Chondrocyte (in vitro differentiated cells): ENCODE measurements around the gene EXOC6. TPM values are rescaled to one million over a fixed set of nuclear protein-coding genes. Genes with fewer than 3 reads are reported as not detected.

ENCODE experiments used
- DNase-seq: peaks from one replicate; pipeline ENCODE4 v3.0.0; 2021; ENCODE audit warnings: mixed read lengths, low spot score
- H3K27ac Mint-ChIP-seq: one replicate; pipeline ENCODE4 v1.8.0; 2021; ENCODE audit warnings: mild to moderate bottlenecking, moderate library complexity, mixed read lengths; ENCODE audit not compliant: unreplicated experiment
- H3K27me3 Mint-ChIP-seq: 2 replicates; pipeline ENCODE4 v1.8.0; 2021; ENCODE audit warnings: low read depth, mixed read lengths
- H3K36me3 Mint-ChIP-seq: 2 replicates; pipeline ENCODE4 v1.8.0; 2021; ENCODE audit warnings: low read depth, mixed read lengths
- H3K4me1 Mint-ChIP-seq: 2 replicates; pipeline ENCODE4 v1.8.0; 2021; ENCODE audit warnings: low read depth, mild to moderate bottlenecking, mixed read lengths
- H3K4me3 Mint-ChIP-seq: one replicate; pipeline ENCODE4 v1.8.0; 2021; ENCODE audit warnings: mild to moderate bottlenecking, moderate library complexity, mixed read lengths; ENCODE audit not compliant: unreplicated experiment
- H3K9me3 Mint-ChIP-seq: 2 replicates; pipeline ENCODE4 v1.8.0; 2021; ENCODE audit warnings: low read depth, mixed read lengths
- CTCF ChIP-seq: fragments of 200-600 bp; sonication (generic); IDR thresholded peaks from 2 replicates; pipeline ENCODE4 v1.5.0; 2021; ENCODE audit warnings: antibody characterized with exemption, mild to moderate bottlenecking, moderate library complexity
- total RNA-seq: library from RNA; stranded (reverse); gene quantifications from 3 replicates; pipeline ENCODE4 v1.2.1, GENCODE V29; 2021

The EXOC6 gene
- total RNA-seq, 1 donor from 2014 or later: 7.2 TPM

- Mint-ChIP-seq H3K27ac (no peak overlapping the region), H3K36me3 (no peaks in the 10 kb centered on the region), H3K9me3 (no peaks in the 10 kb centered on the region), H3K4me3 (no peak overlapping the region), H3K4me1 (peaks cover 62% of the 10 kb centered on the region), H3K27me3 (peaks cover 15% of the 10 kb centered on the region)
- no peak for TF ChIP-seq CTCF
- no peak for DNase-seq
These were observed 229.6 kb downstream of the EXOC6 start for GRCh38 chr10:93077860-93078337.

- TF ChIP-seq CTCF: no peak
- Mint-ChIP-seq H3K27me3 (peaks cover 5% of the 10 kb centered on the region), H3K36me3 (no peaks in the 10 kb centered on the region), H3K4me3 (no peak overlapping the region), H3K27ac (peak overlapping the region; percentile 39), H3K9me3 (no peaks in the 10 kb centered on the region), H3K4me1 (peaks cover 51% of the 10 kb centered on the region)
- no peak for DNase-seq
These were observed 231.5 kb downstream of the EXOC6 start for GRCh38 chr10:93079663-93080349.

GRCh38 chr10:93080350-93081046 is 232.2 kb downstream of the EXOC6 start:
- peak; percentile 97 for TF ChIP-seq CTCF
- no peaks in the 10 kb centered on the region for H3K9me3 Mint-ChIP-seq
- H3K4me3 Mint-ChIP-seq: no peak overlapping the region
- no peak for DNase-seq
- no peaks in the 10 kb centered on the region for H3K36me3 Mint-ChIP-seq
- H3K4me1 Mint-ChIP-seq: peaks cover 44% of the 10 kb centered on the region
- peak overlapping the region; percentile 52 for H3K27ac Mint-ChIP-seq
- H3K27me3 Mint-ChIP-seq: peaks cover 1% of the 10 kb centered on the region

GRCh38 chr10:93081318-93081717 is 233.0 kb downstream of the EXOC6 start:
- no peak for DNase-seq
- no peaks in the 10 kb centered on the region for H3K36me3 Mint-ChIP-seq
- no peaks in the 10 kb centered on the region for H3K27me3 Mint-ChIP-seq
- H3K4me3 Mint-ChIP-seq: no peak overlapping the region
- H3K27ac Mint-ChIP-seq: peak overlapping the region; percentile 29
- TF ChIP-seq CTCF: no peak
- H3K4me1 Mint-ChIP-seq: peaks cover 40% of the 10 kb centered on the region
- H3K9me3 Mint-ChIP-seq: no peaks in the 10 kb centered on the region

GRCh38 chr10:93081834-93082233 is 233.5 kb downstream of the EXOC6 start:
- TF ChIP-seq CTCF: no peak
- no peaks in the 10 kb centered on the region for H3K36me3 Mint-ChIP-seq
- H3K9me3 Mint-ChIP-seq: no peaks in the 10 kb centered on the region
- H3K4me3 Mint-ChIP-seq: no peak overlapping the region
- peaks cover 36% of the 10 kb centered on the region for H3K4me1 Mint-ChIP-seq
- peak overlapping the region; percentile 46 for H3K27ac Mint-ChIP-seq
- H3K27me3 Mint-ChIP-seq: no peaks in the 10 kb centered on the region
- DNase-seq: no peak
